Measurements from ENCODE around the gene BAZ2B. TPM values are rescaled to one million over a fixed set of nuclear protein-coding genes. Genes with fewer than 3 reads are reported as not detected.

BAZ2B gene
- total and polyA plus RNA-seq, 2 donors (not counting 3 experiments of a cell fraction or from before 2014, with no cell fraction given), result 22.1 to 73.8 TPM

- no peak for FAIRE-seq
- no TSS peak for BruUV-seq (replicated peaks)
- no peaks in the 10 kb centered on the region for H4K20me1 ChIP-seq (replicated peaks; ENCODE audit: control insufficient read depth, extremely low read depth, insufficient read depth, low read length)
- ChIA-PET CTCF (interaction anchor here (1.4 kb wide), 1 partner anchor 18 kb away, joined by 3 read pairs; no protein-coding TSS in a partner anchor), POLR2A (no interaction called here)
- dilution Hi-C loops (cut with MboI; ENCODE audit: extremely low pct_ligation_motif_present, low sequenced_read_pairs) (no loop called here), intact Hi-C loops (cut with micrococcal nuclease) (no loop called here)
- no peak overlapping the region for H3K4me2 ChIP-seq (ENCODE audit: insufficient read depth, low read length)
- H3K4me1 ChIP-seq (ENCODE audit: control insufficient read depth, extremely low read depth, insufficient read depth, low read length), result no peaks in the 10 kb centered on the region
- no peak for DNase-seq (ENCODE audit: low read depth, low spot score)
- H3K4me3 ChIP-seq (replicated peaks in 1 of 3; ENCODE audit: insufficient read depth in 1 of 3, low read depth in 1 of 3, low read length in 3 of 3), result no peak overlapping the region
- H3K79me2 ChIP-seq (ENCODE audit: control insufficient read depth, insufficient read depth, low read length), result no peaks in the 10 kb centered on the region
- H3K27ac ChIP-seq (ENCODE audit: insufficient read depth, low read depth, low read length), result no peak overlapping the region
- no peak overlapping the region for H3K9ac ChIP-seq (replicated peaks; ENCODE audit: extremely low read depth, insufficient read depth, low read length)
- no peaks in the 10 kb centered on the region for H3K36me3 ChIP-seq (ENCODE audit: control insufficient read depth in 2 of 2, extremely low read depth in 1 of 2, insufficient read depth in 2 of 2, low read length in 2 of 2)
- H3K9me1 ChIP-seq (replicated peaks; ENCODE audit: control insufficient read depth, extremely low read depth, insufficient read depth, low read length), result no peaks in the 10 kb centered on the region
- no peaks in the 10 kb centered on the region for H3K27me3 ChIP-seq (ENCODE audit: control insufficient read depth in 2 of 2, insufficient read depth in 2 of 2, low read length in 2 of 2)
- no peak overlapping the region for H2AFZ ChIP-seq (ENCODE audit: low read depth, low read length)
- no peaks in the 10 kb centered on the region for H3K9me3 ChIP-seq (replicated peaks; ENCODE audit: control insufficient read depth, insufficient read depth, low read length)
- TF ChIP-seq FOS (IDR thresholded peaks at IDR 0.05; ENCODE audit: borderline replicate concordance, insufficient read depth, low read length) (no peak), MAX (IDR thresholded peaks at IDR 0.05; ENCODE audit: insufficient read depth, insufficient read length) (no peak), POLR2AphosphoS5 (IDR thresholded peaks at IDR 0.05; ENCODE audit: insufficient read depth, low read depth, low read length) (no peak), EZH2 (IDR thresholded peaks at IDR 0.05; ENCODE audit: borderline replicate concordance, low read depth, low read length, severe bottlenecking) (no peak), POLR2A (IDR thresholded peaks at IDR 0.05; ENCODE audit: low read depth, low read length) (no peak), GATA2 (IDR thresholded peaks at IDR 0.05; ENCODE audit: insufficient read depth, insufficient read length, low read depth, low read length) (no peak), MYC (IDR thresholded peaks at IDR 0.05; ENCODE audit: low read depth, low read length) (no peak), JUN (IDR thresholded peaks at IDR 0.05; ENCODE audit: borderline replicate concordance, insufficient read depth, insufficient read length, low read depth) (no peak)
- TF ChIP-seq, protein P1, sequence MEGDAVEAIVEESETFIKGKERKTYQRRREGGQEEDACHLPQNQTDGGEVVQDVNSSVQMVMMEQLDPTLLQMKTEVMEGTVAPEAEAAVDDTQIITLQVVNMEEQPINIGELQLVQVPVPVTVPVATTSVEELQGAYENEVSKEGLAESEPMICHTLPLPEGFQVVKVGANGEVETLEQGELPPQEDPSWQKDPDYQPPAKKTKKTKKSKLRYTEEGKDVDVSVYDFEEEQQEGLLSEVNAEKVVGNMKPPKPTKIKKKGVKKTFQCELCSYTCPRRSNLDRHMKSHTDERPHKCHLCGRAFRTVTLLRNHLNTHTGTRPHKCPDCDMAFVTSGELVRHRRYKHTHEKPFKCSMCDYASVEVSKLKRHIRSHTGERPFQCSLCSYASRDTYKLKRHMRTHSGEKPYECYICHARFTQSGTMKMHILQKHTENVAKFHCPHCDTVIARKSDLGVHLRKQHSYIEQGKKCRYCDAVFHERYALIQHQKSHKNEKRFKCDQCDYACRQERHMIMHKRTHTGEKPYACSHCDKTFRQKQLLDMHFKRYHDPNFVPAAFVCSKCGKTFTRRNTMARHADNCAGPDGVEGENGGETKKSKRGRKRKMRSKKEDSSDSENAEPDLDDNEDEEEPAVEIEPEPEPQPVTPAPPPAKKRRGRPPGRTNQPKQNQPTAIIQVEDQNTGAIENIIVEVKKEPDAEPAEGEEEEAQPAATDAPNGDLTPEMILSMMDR (IDR thresholded peaks at IDR 0.05; ENCODE audit: extremely low read depth in 1 of 2, insufficient read depth in 1 of 2, low read depth in 1 of 2, low read length in 2 of 2), result no peak
These were observed 37.6 kb upstream of the BAZ2B start for GRCh38 chr2:159653962-159654361.

All from endothelial cell of umbilical vein (primary cell).